Activated T-helper 17 cell treated with anti-CD3 and anti-CD28 coated beads, Interleukin-2, amount 50 U/mL, for 72 hours (primary cell): ENCODE results near the gene PHACTR4. TPM values are rescaled to one million over a fixed set of nuclear protein-coding genes. Genes with fewer than 3 reads are reported as not detected.
"Not testable (repeated sequence)": the region's sequence is repeated elsewhere in the genome, so short reads cannot be mapped to it uniquely, and the experiment has no call there.

ENCODE experiments used
- ATAC-seq: fragments of 150-1000 bp; cut with Tn5 transposase; replicated peaks from 2 replicates; pipeline ENCODE4 v1.10.0; 2021; ENCODE audit warnings: mild to moderate bottlenecking, moderate library complexity
- H3K27ac Mint-ChIP-seq: one replicate; pipeline ENCODE4 v1.8.0; 2022; ENCODE audit warnings: mixed read lengths
- H3K27me3 Mint-ChIP-seq: one replicate; pipeline ENCODE4 v1.8.0; 2022; ENCODE audit warnings: mixed read lengths
- H3K36me3 Mint-ChIP-seq: one replicate; pipeline ENCODE4 v1.8.0; 2022; ENCODE audit warnings: low read depth, mild to moderate bottlenecking, mixed read lengths
- H3K4me1 Mint-ChIP-seq: one replicate; pipeline ENCODE4 v1.8.0; 2022; ENCODE audit warnings: mixed read lengths
- H3K4me3 Mint-ChIP-seq: one replicate; pipeline ENCODE4 v1.8.0; 2022; ENCODE audit warnings: mild to moderate bottlenecking, mixed read lengths
- H3K9me3 Mint-ChIP-seq: one replicate; pipeline ENCODE4 v1.8.0; 2022; ENCODE audit warnings: mixed read lengths
- total RNA-seq, 2 donors: library from RNA; stranded (reverse); gene quantifications; one replicate each; pipeline ENCODE4 v1.2.3, GENCODE V29; 2022

PHACTR4 gene
- total RNA-seq, 2 donors from 2014 or later: 25.6 to 29.3 TPM

GRCh38 chr1:28466226-28466778 lies 96.8 kb downstream of the PHACTR4 start:
- peaks cover 6% of the 10 kb centered on the region for H3K4me1 Mint-ChIP-seq
- no peak overlapping the region for H3K27ac Mint-ChIP-seq
- no peak for ATAC-seq
- peaks cover 49% of the 10 kb centered on the region for H3K36me3 Mint-ChIP-seq
- H3K9me3 Mint-ChIP-seq: no peaks in the 10 kb centered on the region
- H3K27me3 Mint-ChIP-seq: no peaks in the 10 kb centered on the region
- H3K4me3 Mint-ChIP-seq: no peak overlapping the region

- no peaks in the 10 kb centered on the region for H3K9me3 Mint-ChIP-seq
- no peaks in the 10 kb centered on the region for H3K4me1 Mint-ChIP-seq
- H3K27me3 Mint-ChIP-seq: no peaks in the 10 kb centered on the region
- H3K27ac Mint-ChIP-seq: no peak overlapping the region
- H3K4me3 Mint-ChIP-seq: no peak overlapping the region
- H3K36me3 Mint-ChIP-seq: peaks cover 58% of the 10 kb centered on the region
- ATAC-seq: no peak
Measured at GRCh38 chr1:28470146-28470545, 100.6 kb downstream of the PHACTR4 start.

GRCh38 chr1:28479497-28479896 lies 110.0 kb downstream of the PHACTR4 start:
- not testable (repeated sequence) for H3K27me3 Mint-ChIP-seq, H3K4me1 Mint-ChIP-seq, H3K27ac Mint-ChIP-seq, H3K4me3 Mint-ChIP-seq, H3K9me3 Mint-ChIP-seq, ATAC-seq
- peaks cover 71% of the 10 kb centered on the region for H3K36me3 Mint-ChIP-seq

- Mint-ChIP-seq H3K27me3 (no peaks in the 10 kb centered on the region), H3K4me3 (no peak overlapping the region), H3K36me3 (peaks cover 73% of the 10 kb centered on the region), H3K27ac (no peak overlapping the region), H3K4me1 (no peaks in the 10 kb centered on the region), H3K9me3 (no peaks in the 10 kb centered on the region)
- ATAC-seq: no peak
Measured at GRCh38 chr1:28480308-28480707, 110.8 kb downstream of the PHACTR4 start.

- H3K4me1 Mint-ChIP-seq: no peaks in the 10 kb centered on the region
- no peak overlapping the region for H3K27ac Mint-ChIP-seq
- peaks cover 66% of the 10 kb centered on the region for H3K36me3 Mint-ChIP-seq
- H3K4me3 Mint-ChIP-seq: no peak overlapping the region
- ATAC-seq: no peak
- no peaks in the 10 kb centered on the region for H3K9me3 Mint-ChIP-seq
- no peaks in the 10 kb centered on the region for H3K27me3 Mint-ChIP-seq
Measured at GRCh38 chr1:28482138-28482537, 112.6 kb downstream of the PHACTR4 start.

GRCh38 chr1:28482702-28483101 lies 113.2 kb downstream of the PHACTR4 start:
- ATAC-seq: no peak
- Mint-ChIP-seq H3K4me3 (no peak overlapping the region), H3K36me3 (peaks cover 62% of the 10 kb centered on the region), H3K9me3 (no peaks in the 10 kb centered on the region), H3K27ac (no peak overlapping the region), H3K27me3 (no peaks in the 10 kb centered on the region), H3K4me1 (no peaks in the 10 kb centered on the region)

GRCh38 chr1:28494737-28495136 lies 125.2 kb downstream of the PHACTR4 start:
- Mint-ChIP-seq H3K9me3 (no peaks in the 10 kb centered on the region), H3K27ac (peak overlapping the region; percentile 76), H3K27me3 (no peaks in the 10 kb centered on the region), H3K4me3 (no peak overlapping the region), H3K4me1 (no peaks in the 10 kb centered on the region), H3K36me3 (peaks cover 70% of the 10 kb centered on the region)
- no peak for ATAC-seq

- no peak overlapping the region for H3K4me3 Mint-ChIP-seq
- H3K36me3 Mint-ChIP-seq: peaks cover 32% of the 10 kb centered on the region
- H3K27ac Mint-ChIP-seq: no peak overlapping the region
- no peak for ATAC-seq
- H3K27me3 Mint-ChIP-seq: no peaks in the 10 kb centered on the region
- H3K9me3 Mint-ChIP-seq: no peaks in the 10 kb centered on the region
- peaks cover 5% of the 10 kb centered on the region for H3K4me1 Mint-ChIP-seq
Measured at GRCh38 chr1:28499553-28499952, 130.0 kb downstream of the PHACTR4 start.

GRCh38 chr1:28501925-28502324 lies 132.4 kb downstream of the PHACTR4 start:
- Mint-ChIP-seq H3K27ac (peak overlapping the region; percentile 74), H3K9me3 (no peaks in the 10 kb centered on the region), H3K4me3 (no peak overlapping the region), H3K36me3 (peaks cover 25% of the 10 kb centered on the region), H3K4me1 (peaks cover 11% of the 10 kb centered on the region), H3K27me3 (no peaks in the 10 kb centered on the region)
- ATAC-seq: no peak

- ATAC-seq: no peak
- Mint-ChIP-seq H3K27ac (no peak overlapping the region), H3K27me3 (no peaks in the 10 kb centered on the region), H3K4me3 (no peak overlapping the region), H3K4me1 (peaks cover 11% of the 10 kb centered on the region), H3K36me3 (peaks cover 33% of the 10 kb centered on the region), H3K9me3 (no peaks in the 10 kb centered on the region)
Measured at GRCh38 chr1:28503117-28503516, 133.6 kb downstream of the PHACTR4 start.

GRCh38 chr1:28505406-28506187 lies 136.1 kb downstream of the PHACTR4 start, which contains the start of gene RCC1:
Gene RCC1 (plus strand): TSS chr1:28506043. CDS start chr1:28529867, 23,824 bp downstream.
- H3K27ac Mint-ChIP-seq: peak within 1 kb of the TSS; percentile 98
- peak within 1 kb of the TSS; percentile 100 for H3K4me3 Mint-ChIP-seq
- H3K4me1 Mint-ChIP-seq: peaks cover 25% of the 10 kb centered on the region
- H3K36me3 Mint-ChIP-seq: peaks cover 53% of the 10 kb centered on the region
- ATAC-seq: peak; percentile 93
- no peaks in the 10 kb centered on the region for H3K27me3 Mint-ChIP-seq
- no peaks in the 10 kb centered on the region for H3K9me3 Mint-ChIP-seq

GRCh38 chr1:28506907-28507246 lies 137.3 kb downstream of the PHACTR4 start:
- H3K27me3 Mint-ChIP-seq: no peaks in the 10 kb centered on the region
- peaks cover 66% of the 10 kb centered on the region for H3K36me3 Mint-ChIP-seq
- no peak for ATAC-seq
- no peaks in the 10 kb centered on the region for H3K9me3 Mint-ChIP-seq
- peaks cover 26% of the 10 kb centered on the region for H3K4me1 Mint-ChIP-seq
- H3K4me3 Mint-ChIP-seq: peak overlapping the region; percentile 100
- H3K27ac Mint-ChIP-seq: peak overlapping the region; percentile 98

- no peak for ATAC-seq
- Mint-ChIP-seq H3K27ac (peak overlapping the region; percentile 98), H3K27me3 (no peaks in the 10 kb centered on the region), H3K4me1 (peaks cover 27% of the 10 kb centered on the region), H3K36me3 (peaks cover 70% of the 10 kb centered on the region), H3K9me3 (no peaks in the 10 kb centered on the region), H3K4me3 (peak overlapping the region; percentile 100)
Measured at GRCh38 chr1:28507247-28507645, 137.7 kb downstream of the PHACTR4 start.

- Mint-ChIP-seq H3K27ac (peak overlapping the region; percentile 98), H3K36me3 (peaks cover 76% of the 10 kb centered on the region), H3K4me1 (peaks cover 31% of the 10 kb centered on the region), H3K27me3 (no peaks in the 10 kb centered on the region), H3K9me3 (no peaks in the 10 kb centered on the region), H3K4me3 (peak overlapping the region; percentile 100)
- ATAC-seq: no peak
Measured at GRCh38 chr1:28507646-28508434, 138.3 kb downstream of the PHACTR4 start.

GRCh38 chr1:28508435-28508754 lies 138.9 kb downstream of the PHACTR4 start:
- H3K27me3 Mint-ChIP-seq: no peaks in the 10 kb centered on the region

More at GRCh38 chr1:28508435-28508754, 138.9 kb downstream of the PHACTR4 start:
- no peak for ATAC-seq
- H3K27ac Mint-ChIP-seq: peak overlapping the region; percentile 98
- no peaks in the 10 kb centered on the region for H3K9me3 Mint-ChIP-seq
- peaks cover 81% of the 10 kb centered on the region for H3K36me3 Mint-ChIP-seq
- peak overlapping the region; percentile 100 for H3K4me3 Mint-ChIP-seq
- peaks cover 31% of the 10 kb centered on the region for H3K4me1 Mint-ChIP-seq
